Measurements from ENCODE around the gene COMTD1. TPM values are rescaled to one million over a fixed set of nuclear protein-coding genes. Genes with fewer than 3 reads are reported as not detected.

The COMTD1 gene
- 10 to 100 TPM; 33.2 to 34.8 TPM for total RNA-seq

GRCh38 chr10:75235375-75236177 lies at the start of gene COMTD1:
Gene COMTD1, minus strand, starts transcription at chr10:75235957. Its CDS starts 29 bp downstream, at chr10:75235928.
- no peaks in the 10 kb centered on the region for H3K27me3 Mint-ChIP-seq (ENCODE audit: low read depth)
- peak within 1 kb of the TSS; percentile 80 for H3K4me3 Mint-ChIP-seq
- peaks cover 18% of the 10 kb centered on the region for H3K36me3 Mint-ChIP-seq (ENCODE audit: low read depth)
- no peaks in the 10 kb centered on the region for H3K9me3 Mint-ChIP-seq
- intact Hi-C loops (cut with micrococcal nuclease) = loop anchor here (1.0 to 10.0 kb wide), 10 partner anchors 47 to 1361 kb away; partner anchors contain the start of gene CAMK2G
- peak; percentile 96 for DNase-seq
- CTCF ChIA-PET = interaction anchor here (0.6 to 4.8 kb wide), 31 partner anchors 9 to 1349 kb away, joined by 3 to 38 read pairs (median 4); partner anchors contain the start of genes VCL, VDAC2 and ZNF503
- H3K4me1 Mint-ChIP-seq (ENCODE audit: low read depth) = peaks cover 18% of the 10 kb centered on the region
- peak within 1 kb of the TSS; percentile 84 for H3K27ac Mint-ChIP-seq

- Mint-ChIP-seq H3K27ac (no peak overlapping the region), H3K9me3 (no peaks in the 10 kb centered on the region), H3K36me3 (ENCODE audit: low read depth) (no peaks in the 10 kb centered on the region), H3K4me1 (ENCODE audit: low read depth) (no peaks in the 10 kb centered on the region), H3K27me3 (ENCODE audit: low read depth) (peaks cover 25% of the 10 kb centered on the region), H3K4me3 (no peak overlapping the region)
- no peak for DNase-seq
- intact Hi-C loops (cut with micrococcal nuclease) = no loop called here
- CTCF ChIA-PET = no interaction called here
Observed at GRCh38 chr10:75283671-75284470, 48.1 kb upstream of the COMTD1 start.

GRCh38 chr10:75283078-75283670 lies 47.4 kb upstream of the COMTD1 start:
- CTCF ChIA-PET = no interaction called here
- Mint-ChIP-seq H3K27ac (no peak overlapping the region), H3K27me3 (ENCODE audit: low read depth) (peaks cover 24% of the 10 kb centered on the region), H3K9me3 (no peaks in the 10 kb centered on the region), H3K36me3 (ENCODE audit: low read depth) (no peaks in the 10 kb centered on the region), H3K4me1 (ENCODE audit: low read depth) (no peaks in the 10 kb centered on the region), H3K4me3 (no peak overlapping the region)
- no peak for DNase-seq
- intact Hi-C loops (cut with micrococcal nuclease) = no loop called here

- H3K27me3 Mint-ChIP-seq (ENCODE audit: low read depth) = peaks cover 20% of the 10 kb centered on the region
- intact Hi-C loops (cut with micrococcal nuclease) = no loop called here
- no peaks in the 10 kb centered on the region for H3K9me3 Mint-ChIP-seq
- H3K4me1 Mint-ChIP-seq (ENCODE audit: low read depth) = no peaks in the 10 kb centered on the region
- H3K27ac Mint-ChIP-seq = no peak overlapping the region
- no peak overlapping the region for H3K4me3 Mint-ChIP-seq
- no peaks in the 10 kb centered on the region for H3K36me3 Mint-ChIP-seq (ENCODE audit: low read depth)
- CTCF ChIA-PET = no interaction called here
- no peak for DNase-seq
Observed at GRCh38 chr10:75281974-75282373, 46.2 kb upstream of the COMTD1 start.

GRCh38 chr10:75280236-75280635 lies 44.5 kb upstream of the COMTD1 start:
- no peak overlapping the region for H3K27ac Mint-ChIP-seq
- H3K4me1 Mint-ChIP-seq (ENCODE audit: low read depth) = no peaks in the 10 kb centered on the region
- peaks cover 21% of the 10 kb centered on the region for H3K27me3 Mint-ChIP-seq (ENCODE audit: low read depth)
- DNase-seq = no peak
- intact Hi-C loops (cut with micrococcal nuclease) = no loop called here
- no peaks in the 10 kb centered on the region for H3K36me3 Mint-ChIP-seq (ENCODE audit: low read depth)
- no peak overlapping the region for H3K4me3 Mint-ChIP-seq
- CTCF ChIA-PET = no interaction called here
- no peaks in the 10 kb centered on the region for H3K9me3 Mint-ChIP-seq

- H3K4me3 Mint-ChIP-seq = no peak overlapping the region
- CTCF ChIA-PET = no interaction called here
- intact Hi-C loops (cut with micrococcal nuclease) = no loop called here
- H3K9me3 Mint-ChIP-seq = no peaks in the 10 kb centered on the region
- no peaks in the 10 kb centered on the region for H3K4me1 Mint-ChIP-seq (ENCODE audit: low read depth)
- no peaks in the 10 kb centered on the region for H3K36me3 Mint-ChIP-seq (ENCODE audit: low read depth)
- H3K27me3 Mint-ChIP-seq (ENCODE audit: low read depth) = peaks cover 14% of the 10 kb centered on the region
- no peak for DNase-seq
- no peak overlapping the region for H3K27ac Mint-ChIP-seq
Observed at GRCh38 chr10:75276069-75276872, 40.5 kb upstream of the COMTD1 start.

- no peak overlapping the region for H3K27ac Mint-ChIP-seq
- H3K4me1 Mint-ChIP-seq (ENCODE audit: low read depth) = no peaks in the 10 kb centered on the region
- H3K27me3 Mint-ChIP-seq (ENCODE audit: low read depth) = peaks cover 7% of the 10 kb centered on the region
- no peaks in the 10 kb centered on the region for H3K9me3 Mint-ChIP-seq
- H3K36me3 Mint-ChIP-seq (ENCODE audit: low read depth) = no peaks in the 10 kb centered on the region
- no peak for DNase-seq
- intact Hi-C loops (cut with micrococcal nuclease) = no loop called here
- no peak overlapping the region for H3K4me3 Mint-ChIP-seq
- CTCF ChIA-PET = no interaction called here
Observed at GRCh38 chr10:75272896-75273295, 37.1 kb upstream of the COMTD1 start.

- Mint-ChIP-seq H3K36me3 (ENCODE audit: low read depth) (no peaks in the 10 kb centered on the region), H3K9me3 (no peaks in the 10 kb centered on the region), H3K27ac (no peak overlapping the region), H3K4me1 (ENCODE audit: low read depth) (no peaks in the 10 kb centered on the region), H3K27me3 (ENCODE audit: low read depth) (peaks cover 7% of the 10 kb centered on the region), H3K4me3 (no peak overlapping the region)
- CTCF ChIA-PET = no interaction called here
- DNase-seq = no peak
- intact Hi-C loops (cut with micrococcal nuclease) = no loop called here
Observed at GRCh38 chr10:75272094-75272493, 36.3 kb upstream of the COMTD1 start.

- Mint-ChIP-seq H3K9me3 (no peaks in the 10 kb centered on the region), H3K27ac (no peak overlapping the region), H3K36me3 (ENCODE audit: low read depth) (no peaks in the 10 kb centered on the region), H3K27me3 (ENCODE audit: low read depth) (no peaks in the 10 kb centered on the region), H3K4me1 (ENCODE audit: low read depth) (no peaks in the 10 kb centered on the region), H3K4me3 (no peak overlapping the region)
- DNase-seq = no peak
- intact Hi-C loops (cut with micrococcal nuclease) = no loop called here
- CTCF ChIA-PET = interaction anchor here (0.6 kb wide), 1 partner anchor 336 kb away, joined by 7 read pairs; no protein-coding TSS in a partner anchor
Observed at GRCh38 chr10:75269605-75270004, 33.8 kb upstream of the COMTD1 start.

GRCh38 chr10:75266945-75267344 lies 31.2 kb upstream of the COMTD1 start:
- Mint-ChIP-seq H3K27me3 (ENCODE audit: low read depth) (no peaks in the 10 kb centered on the region), H3K36me3 (ENCODE audit: low read depth) (no peaks in the 10 kb centered on the region), H3K9me3 (no peaks in the 10 kb centered on the region), H3K4me1 (ENCODE audit: low read depth) (no peaks in the 10 kb centered on the region), H3K27ac (no peak overlapping the region), H3K4me3 (no peak overlapping the region)
- DNase-seq = no peak
- intact Hi-C loops (cut with micrococcal nuclease) = no loop called here
- CTCF ChIA-PET = no interaction called here

- CTCF ChIA-PET = no interaction called here
- no peak overlapping the region for H3K4me3 Mint-ChIP-seq
- H3K9me3 Mint-ChIP-seq = no peaks in the 10 kb centered on the region
- no peaks in the 10 kb centered on the region for H3K4me1 Mint-ChIP-seq (ENCODE audit: low read depth)
- intact Hi-C loops (cut with micrococcal nuclease) = no loop called here
- H3K27ac Mint-ChIP-seq = no peak overlapping the region
- H3K27me3 Mint-ChIP-seq (ENCODE audit: low read depth) = no peaks in the 10 kb centered on the region
- no peak for DNase-seq
- H3K36me3 Mint-ChIP-seq (ENCODE audit: low read depth) = no peaks in the 10 kb centered on the region
Observed at GRCh38 chr10:75265856-75266255, 30.1 kb upstream of the COMTD1 start.

- no peaks in the 10 kb centered on the region for H3K27me3 Mint-ChIP-seq (ENCODE audit: low read depth)
- H3K27ac Mint-ChIP-seq = no peak overlapping the region
- CTCF ChIA-PET = no interaction called here
- no peaks in the 10 kb centered on the region for H3K36me3 Mint-ChIP-seq (ENCODE audit: low read depth)
- no peak for DNase-seq
- intact Hi-C loops (cut with micrococcal nuclease) = no loop called here
- H3K4me1 Mint-ChIP-seq (ENCODE audit: low read depth) = no peaks in the 10 kb centered on the region
- no peak overlapping the region for H3K4me3 Mint-ChIP-seq
- H3K9me3 Mint-ChIP-seq = no peaks in the 10 kb centered on the region
Observed at GRCh38 chr10:75263806-75264205, 28.0 kb upstream of the COMTD1 start.

Measured in activated naive CD4-positive, alpha-beta T cell treated with anti-CD3 and anti-CD28 coated beads for 36 hours (primary cell).